Measurements from ENCODE around the gene NME9.

DNA sequence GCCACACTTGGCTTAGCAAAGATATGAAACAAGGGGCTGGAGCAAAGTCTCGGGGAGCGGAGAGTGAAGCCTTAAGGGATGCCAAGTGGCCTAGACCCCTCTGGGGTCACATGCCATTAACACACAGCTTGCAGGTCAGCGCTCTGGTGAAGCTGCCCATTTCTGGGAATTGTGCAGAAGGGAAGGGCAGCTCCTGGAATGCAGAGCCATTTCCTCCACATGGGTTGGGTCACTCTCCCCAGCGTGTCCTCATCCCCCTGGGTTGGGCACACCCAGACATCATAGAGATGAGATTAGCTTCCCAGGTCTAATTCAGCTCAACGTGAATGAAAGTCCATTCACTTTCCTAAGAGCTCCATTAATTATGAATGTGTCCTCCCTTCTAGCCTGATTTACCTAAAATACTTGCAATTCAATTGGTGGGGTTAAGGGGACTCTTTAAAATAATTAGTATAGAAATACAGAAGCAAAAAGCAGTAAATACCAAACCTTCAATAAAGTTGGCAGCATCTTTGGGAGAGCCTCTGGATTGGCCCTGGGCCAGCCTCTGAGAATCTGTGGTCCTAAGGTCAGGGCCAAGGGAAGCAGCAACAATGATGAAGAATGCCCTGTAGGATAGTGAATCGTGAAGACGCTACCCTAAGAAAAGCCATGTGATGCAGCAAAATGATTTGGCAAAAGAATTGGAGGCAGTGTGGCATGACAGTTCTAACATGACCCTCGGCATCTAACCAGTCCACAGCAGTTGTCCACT, 36.5 kb upstream of the NME9 start:
- TF ChIP-seq FOXM1 (IDR thresholded peaks at IDR 0.05; ENCODE audit: borderline replicate concordance, low read depth) (no peak), EP300 (IDR thresholded peaks at IDR 0.05; ENCODE audit: borderline replicate concordance) (no peak), EGR1 (IDR thresholded peaks at IDR 0.05) (no peak), CEBPB (IDR thresholded peaks at IDR 0.05) (no peak), TAF1 (IDR thresholded peaks at IDR 0.05; ENCODE audit: low read depth) (no peak), YY1 (IDR thresholded peaks at IDR 0.05; ENCODE audit: low read depth) (no peak), NFIC (IDR thresholded peaks at IDR 0.05) (no peak), TEAD4 (IDR thresholded peaks at IDR 0.05) (no peak), CREB1 (IDR thresholded peaks at IDR 0.05; ENCODE audit: low read depth) (no peak), ZBTB7A (IDR thresholded peaks at IDR 0.05; ENCODE audit: low read depth) (no peak), RAD21 (IDR thresholded peaks at IDR 0.05; ENCODE audit: low read depth) (no peak), TCF12 (IDR thresholded peaks at IDR 0.05; ENCODE audit: low read depth) (no peak)
- TF ChIP-seq, protein P1, sequence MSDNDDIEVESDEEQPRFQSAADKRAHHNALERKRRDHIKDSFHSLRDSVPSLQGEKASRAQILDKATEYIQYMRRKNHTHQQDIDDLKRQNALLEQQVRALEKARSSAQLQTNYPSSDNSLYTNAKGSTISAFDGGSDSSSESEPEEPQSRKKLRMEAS (IDR thresholded peaks at IDR 0.05) = no peak
- TF ChIP-seq, protein P2, sequence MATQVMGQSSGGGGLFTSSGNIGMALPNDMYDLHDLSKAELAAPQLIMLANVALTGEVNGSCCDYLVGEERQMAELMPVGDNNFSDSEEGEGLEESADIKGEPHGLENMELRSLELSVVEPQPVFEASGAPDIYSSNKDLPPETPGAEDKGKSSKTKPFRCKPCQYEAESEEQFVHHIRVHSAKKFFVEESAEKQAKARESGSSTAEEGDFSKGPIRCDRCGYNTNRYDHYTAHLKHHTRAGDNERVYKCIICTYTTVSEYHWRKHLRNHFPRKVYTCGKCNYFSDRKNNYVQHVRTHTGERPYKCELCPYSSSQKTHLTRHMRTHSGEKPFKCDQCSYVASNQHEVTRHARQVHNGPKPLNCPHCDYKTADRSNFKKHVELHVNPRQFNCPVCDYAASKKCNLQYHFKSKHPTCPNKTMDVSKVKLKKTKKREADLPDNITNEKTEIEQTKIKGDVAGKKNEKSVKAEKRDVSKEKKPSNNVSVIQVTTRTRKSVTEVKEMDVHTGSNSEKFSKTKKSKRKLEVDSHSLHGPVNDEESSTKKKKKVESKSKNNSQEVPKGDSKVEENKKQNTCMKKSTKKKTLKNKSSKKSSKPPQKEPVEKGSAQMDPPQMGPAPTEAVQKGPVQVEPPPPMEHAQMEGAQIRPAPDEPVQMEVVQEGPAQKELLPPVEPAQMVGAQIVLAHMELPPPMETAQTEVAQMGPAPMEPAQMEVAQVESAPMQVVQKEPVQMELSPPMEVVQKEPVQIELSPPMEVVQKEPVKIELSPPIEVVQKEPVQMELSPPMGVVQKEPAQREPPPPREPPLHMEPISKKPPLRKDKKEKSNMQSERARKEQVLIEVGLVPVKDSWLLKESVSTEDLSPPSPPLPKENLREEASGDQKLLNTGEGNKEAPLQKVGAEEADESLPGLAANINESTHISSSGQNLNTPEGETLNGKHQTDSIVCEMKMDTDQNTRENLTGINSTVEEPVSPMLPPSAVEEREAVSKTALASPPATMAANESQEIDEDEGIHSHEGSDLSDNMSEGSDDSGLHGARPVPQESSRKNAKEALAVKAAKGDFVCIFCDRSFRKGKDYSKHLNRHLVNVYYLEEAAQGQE (IDR thresholded peaks at IDR 0.05; ENCODE audit: low read depth) = no peak
